Right lobe of liver (tissue), 6 donors: ENCODE measurements around the gene MMS19. TPM values are rescaled to one million over a fixed set of nuclear protein-coding genes. Genes with fewer than 3 reads are reported as not detected.

ENCODE experiments used
- ATAC-seq, 4 donors: fragments of 200-7000 bp; cut with Tn5 transposase; one replicate each; pipeline ENCODE4 v1.9.1; 2020; ENCODE audit warnings: mild to moderate bottlenecking in 4 of 4, moderate library complexity in 4 of 4
- DNase-seq, 3 donors: peaks; one replicate each; pipeline ENCODE4 v3.0.0-alpha.2; 2020
- H3K27ac ChIP-seq, 3 donors: fragments of 200-600 bp; one replicate each; pipeline ENCODE4 v1.8.0; 2022
- H3K27me3 ChIP-seq, 2 donors: fragments of 200-600 bp; one replicate each; pipeline ENCODE4 v1.8.0; 2022
- H3K36me3 ChIP-seq, 4 donors: fragments of 200-600 bp; sonication (generic) in 1 of 4; one replicate each; pipeline versions ENCODE4 v1.5.1 to v1.8.0; 2017 to 2022; ENCODE audit warnings: control low read depth in 1 of 4
- H3K4me1 ChIP-seq, 4 donors: fragments of 200-600 bp; sonication (generic) in 1 of 4; one replicate each; pipeline versions ENCODE4 v1.5.1 to v1.8.0; 2017 to 2022; ENCODE audit warnings: control low read depth in 1 of 4
- H3K4me3 ChIP-seq, 3 donors: fragments of 200-600 bp; one replicate each; pipeline ENCODE4 v1.8.0; 2022
- H3K9me3 ChIP-seq, 4 donors: fragments of 200-600 bp; sonication (generic) in 1 of 4; one replicate each; pipeline versions ENCODE4 v1.5.1 to v1.8.0; 2017 to 2022; ENCODE audit warnings: control low read depth in 1 of 4
- CTCF ChIP-seq, 4 donors: fragments of 200-600 bp in 3 of 4; fragments of 450-650 bp in 1 of 4; IDR thresholded peaks; one replicate each; pipeline versions ENCODE4 v1.5.1 to v1.8.0; 2016 to 2022; ENCODE audit warnings: antibody characterized with exemption in 4 of 4, mild to moderate bottlenecking in 2 of 4
- POLR2A ChIP-seq: fragments of 450-650 bp; IDR thresholded peaks from one replicate; pipeline ENCODE4 v1.6.1; 2017; ENCODE audit warnings: antibody characterized with exemption, mild to moderate bottlenecking
- WGBS: methylation state at CpG from one replicate; pipeline ENCODE4 v1.1.6; 2018; ENCODE audit warnings: low coverage, low lambda C conversion rate; ENCODE audit not compliant: insufficient coverage; ENCODE audit errors: missing lambda C conversion rate; 5-methylcytosine and 5-hydroxymethylcytosine counted together
- intact Hi-C, 2 donors: fragments of 100-400 bp; cut with DNase I; formaldehyde crosslinking; loops; one replicate each; pipeline versions ENCODE4 v1.11.2 to v1.14.1; 2022
- total RNA-seq, 6 experiments: library from RNA; depleted of rRNA in 2 of 6; stranded (reverse); fragments of >200 nt in 2 of 6; fragmentation: NEBNext Ultra II Directional in 3 of 6; extraction: Animal tissue kit (Norgen Biotek cat#: 25700) in 3 of 6; gene quantifications; one replicate each; pipeline versions ENCODE4 v1.1.0 to v1.2.4, GENCODE V29; 2016 to 2023
- donor health status: DM: no; HTN: yes; CAD: no.
- donor health status: DM: no; HTN: no; CAD: no.
- donor health status: DM: no; HTN: no; CAD: no.
- donor health status: DM: no; HTN: yes; CAD: no.
- donor health status: DM: no; HTN: yes; CAD: no.

MMS19 gene
- total RNA-seq, 6 experiments from 2014 or later, result 18.7 to 40.7 (median 20.3) TPM

DNA sequence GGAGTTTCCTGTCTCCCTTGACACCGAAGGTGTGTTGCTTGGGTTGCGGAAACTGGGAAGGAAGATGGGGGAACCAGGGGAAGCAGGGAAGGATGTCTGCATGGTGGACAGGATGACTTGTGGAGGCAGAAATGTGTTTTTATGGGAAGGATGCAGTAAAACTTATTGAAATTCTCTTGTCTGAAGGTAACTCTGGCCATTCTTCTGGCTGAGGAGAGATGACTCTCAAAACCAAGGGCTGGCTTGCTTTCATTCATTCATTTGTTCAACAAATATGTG, 2.0 kb upstream of the MMS19 start:
- Histone ChIP-seq H3K27ac (peak overlapping the region in 1 of 3 donors; percentile 77), H3K36me3 (no peaks in the 10 kb centered on the region), H3K4me3 (peak overlapping the region in 2 of 3 donors; percentile 98 to 99), H3K27me3 (no peaks in the 10 kb centered on the region), H3K4me1 (peaks cover 0 to 15% (median 0%) of the 10 kb centered on the region in 4 donors), H3K9me3 (no peaks in the 10 kb centered on the region)
- 58% methylated on average over 2 of the region's 2 CpGs for WGBS
- DNase-seq (no peak), ATAC-seq (no peak)
- TF ChIP-seq CTCF (IDR thresholded peaks at IDR 0.05), result no peak
- no peak for TF ChIP-seq POLR2A
- intact Hi-C loops, result no loop called here

DNA sequence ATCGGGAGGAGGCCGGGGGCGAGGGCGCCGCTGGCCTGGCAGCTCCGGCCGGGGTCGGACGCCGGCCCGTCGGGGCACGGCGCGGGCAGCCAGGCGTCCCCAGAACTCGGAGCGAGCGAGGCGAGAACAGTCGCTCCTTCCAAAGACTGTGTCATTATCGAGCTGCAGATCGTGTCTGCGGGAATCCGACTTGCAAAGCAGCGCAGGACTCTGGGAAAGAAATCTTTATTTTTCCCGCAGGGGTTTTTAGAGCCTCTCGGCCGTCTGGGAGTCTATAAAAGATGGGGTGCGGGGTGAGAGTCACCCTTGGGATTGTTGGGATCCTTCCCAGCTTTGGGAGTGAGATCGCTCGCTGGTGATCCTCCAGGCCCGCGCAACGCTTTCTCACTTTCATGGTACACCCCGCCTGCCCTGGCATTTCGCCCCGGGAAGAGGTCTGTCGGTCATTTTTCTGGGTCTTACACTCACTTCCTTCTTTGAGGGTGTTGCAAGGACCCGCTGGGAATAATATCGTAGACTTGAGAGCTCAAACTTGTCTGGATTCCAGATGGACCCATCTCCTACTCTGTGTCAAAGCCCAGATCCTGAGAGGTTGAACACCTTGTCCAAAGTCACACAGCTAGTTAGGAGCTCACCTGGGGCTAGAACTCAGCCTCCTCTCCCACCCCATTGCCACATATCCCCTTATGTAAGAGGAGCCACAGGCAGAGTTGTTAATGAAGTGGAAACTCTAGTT, 1.5 kb upstream of the MMS19 start:
- Histone ChIP-seq H3K4me3 (peak overlapping the region; percentile 84 to 99 (median 98)), H3K36me3 (no peaks in the 10 kb centered on the region), H3K4me1 (peaks cover 0 to 15% (median 0%) of the 10 kb centered on the region in 4 donors), H3K27me3 (no peaks in the 10 kb centered on the region), H3K27ac (peak overlapping the region; percentile 59 to 84 (median 77)), H3K9me3 (no peaks in the 10 kb centered on the region)
- TF ChIP-seq POLR2A (no peak), CTCF (IDR thresholded peaks at IDR 0.05) (no peak)
- intact Hi-C loops, result no loop called here
- DNase-seq, result peak; percentile 74 to 83 (median 76)
- ATAC-seq, result no peak
- 1% methylated on average over 28 of the region's 41 CpGs for WGBS

GRCh38 chr10:97498841-97499560, 779 bp upstream of the MMS19 start, which contains the start of gene UBTD1:
TSS of gene UBTD1 (plus strand) at chr10:97498924. CDS start at chr10:97499204, 280 bp downstream.
- Histone ChIP-seq H3K27me3 (no peaks in the 10 kb centered on the region), H3K4me3 (peak within 1 kb of the TSS; percentile 84 to 99 (median 98)), H3K4me1 (peaks cover 0 to 15% (median 0%) of the 10 kb centered on the region in 4 donors), H3K36me3 (no peaks in the 10 kb centered on the region), H3K27ac (peak within 1 kb of the TSS; percentile 65 to 84 (median 77)), H3K9me3 (no peaks in the 10 kb centered on the region)
- no CpG with 5 or more reads among the region's 66 CpGs for WGBS
- intact Hi-C loops, result no loop called here
- ATAC-seq, result peak in 3 of 4 donors; percentile 1 to 6 (median 5)
- TF ChIP-seq POLR2A (peak; percentile 5), CTCF (IDR thresholded peaks at IDR 0.05) (no peak)
- DNase-seq, result peak; percentile 67 to 78 (median 74)

DNA sequence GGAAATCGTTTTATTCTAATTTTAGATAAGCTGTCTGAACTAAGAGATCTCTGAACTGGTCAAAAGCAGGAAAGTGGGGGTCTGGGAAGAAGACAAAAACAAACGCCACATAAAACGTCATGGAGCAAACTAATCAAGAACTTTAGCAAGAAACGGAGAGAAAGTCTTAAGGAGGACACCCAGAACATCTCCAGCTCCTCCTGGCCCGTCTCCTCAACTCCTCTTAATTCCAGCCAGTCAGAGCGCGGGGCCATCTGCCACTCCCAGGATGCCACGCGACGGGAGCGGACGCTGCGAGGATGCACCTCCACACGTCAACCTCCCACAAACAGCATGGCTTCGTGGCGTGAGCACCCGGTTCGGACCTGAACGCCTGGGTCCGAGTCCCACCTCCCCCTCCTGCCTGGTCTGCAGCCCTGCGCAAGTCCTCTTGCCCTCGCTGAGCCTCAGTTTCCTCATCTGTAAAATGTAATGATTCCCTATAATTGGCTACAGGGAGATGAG, 598 bp downstream of the MMS19 start:
- TF ChIP-seq POLR2A, result no peak
- TF ChIP-seq CTCF (IDR thresholded peaks at IDR 0.05), result no peak
- peak; percentile 25 to 54 (median 34) for ATAC-seq
- H3K4me1 ChIP-seq, result peaks cover 0 to 15% (median 0%) of the 10 kb centered on the region in 4 donors
- peak overlapping the region; percentile 65 to 84 (median 77) for H3K27ac ChIP-seq
- intact Hi-C loops, result no loop called here
- peak overlapping the region; percentile 84 to 99 (median 98) for H3K4me3 ChIP-seq
- H3K36me3 ChIP-seq, result no peaks in the 10 kb centered on the region
- peak; percentile 76 to 84 (median 83) for DNase-seq
- 0% methylated on average over 12 of the region's 22 CpGs for WGBS
- H3K9me3 ChIP-seq, result no peaks in the 10 kb centered on the region
- H3K27me3 ChIP-seq, result no peaks in the 10 kb centered on the region
